Osteocyte (in vitro differentiated cells): ENCODE results near the gene KAT2B. TPM values are rescaled to one million over a fixed set of nuclear protein-coding genes. Genes with fewer than 3 reads are reported as not detected.

Source experiments
- DNase-seq: peaks from one replicate; pipeline ENCODE4 v3.0.0; 2021; ENCODE audit warnings: mixed read lengths; ENCODE audit not compliant: unreplicated experiment; ENCODE audit errors: extremely low spot score
- H3K27ac Mint-ChIP-seq: one replicate; pipeline ENCODE4 v1.8.0; 2021; ENCODE audit warnings: mild to moderate bottlenecking, mixed read lengths; ENCODE audit not compliant: unreplicated experiment
- H3K27me3 Mint-ChIP-seq: one replicate; pipeline ENCODE4 v1.8.0; 2021; ENCODE audit warnings: mixed read lengths; ENCODE audit not compliant: unreplicated experiment
- H3K36me3 Mint-ChIP-seq: one replicate; pipeline ENCODE4 v1.8.0; 2021; ENCODE audit warnings: mixed read lengths; ENCODE audit not compliant: unreplicated experiment
- H3K4me1 Mint-ChIP-seq: one replicate; pipeline ENCODE4 v1.8.0; 2021; ENCODE audit warnings: mixed read lengths; ENCODE audit not compliant: unreplicated experiment
- H3K4me3 Mint-ChIP-seq: one replicate; pipeline ENCODE4 v1.8.0; 2021; ENCODE audit warnings: mild to moderate bottlenecking, moderate library complexity, mixed read lengths; ENCODE audit not compliant: unreplicated experiment
- H3K9me3 Mint-ChIP-seq: one replicate; pipeline ENCODE4 v1.8.0; 2021; ENCODE audit warnings: mixed read lengths; ENCODE audit not compliant: unreplicated experiment
- CTCF ChIP-seq: fragments of 200-600 bp; sonication (generic); IDR thresholded peaks from 2 replicates; pipeline ENCODE4 v1.5.0; 2021; ENCODE audit warnings: antibody characterized with exemption, mild to moderate bottlenecking, moderate library complexity
- total RNA-seq: library from RNA; stranded (reverse); gene quantifications from 2 replicates; pipeline ENCODE4 v1.2.1, GENCODE V29; 2021

Gene KAT2B
- total RNA-seq, 1 donor from 2014 or later = 15.7 TPM

GRCh38 chr3:20047341-20047779, 7.1 kb downstream of the KAT2B start:
- H3K27me3 Mint-ChIP-seq = no peaks in the 10 kb centered on the region
- H3K9me3 Mint-ChIP-seq = no peaks in the 10 kb centered on the region
- DNase-seq = no peak
- H3K27ac Mint-ChIP-seq = no peak overlapping the region
- H3K36me3 Mint-ChIP-seq = no peaks in the 10 kb centered on the region
- TF ChIP-seq CTCF = no peak
- H3K4me1 Mint-ChIP-seq = peaks cover 28% of the 10 kb centered on the region
- H3K4me3 Mint-ChIP-seq = no peak overlapping the region

- TF ChIP-seq CTCF = no peak
- Mint-ChIP-seq H3K4me1 (peaks cover 21% of the 10 kb centered on the region), H3K27ac (no peak overlapping the region), H3K4me3 (no peak overlapping the region), H3K27me3 (no peaks in the 10 kb centered on the region), H3K36me3 (no peaks in the 10 kb centered on the region), H3K9me3 (no peaks in the 10 kb centered on the region)
- DNase-seq = no peak
Measured at GRCh38 chr3:20047976-20048883, 8.0 kb downstream of the KAT2B start.

GRCh38 chr3:20051123-20051806, 11.0 kb downstream of the KAT2B start:
- no peak for TF ChIP-seq CTCF
- Mint-ChIP-seq H3K36me3 (no peaks in the 10 kb centered on the region), H3K9me3 (no peaks in the 10 kb centered on the region), H3K27me3 (no peaks in the 10 kb centered on the region), H3K4me3 (no peak overlapping the region), H3K27ac (no peak overlapping the region), H3K4me1 (peaks cover 12% of the 10 kb centered on the region)
- DNase-seq = no peak

- Mint-ChIP-seq H3K4me1 (peaks cover 13% of the 10 kb centered on the region), H3K27ac (no peak overlapping the region), H3K9me3 (no peaks in the 10 kb centered on the region), H3K27me3 (no peaks in the 10 kb centered on the region), H3K4me3 (no peak overlapping the region), H3K36me3 (no peaks in the 10 kb centered on the region)
- TF ChIP-seq CTCF = no peak
- no peak for DNase-seq
Measured at GRCh38 chr3:20052851-20053250, 12.6 kb downstream of the KAT2B start.

- Mint-ChIP-seq H3K27ac (no peak overlapping the region), H3K4me1 (peaks cover 5% of the 10 kb centered on the region), H3K36me3 (no peaks in the 10 kb centered on the region), H3K4me3 (no peak overlapping the region), H3K9me3 (no peaks in the 10 kb centered on the region), H3K27me3 (no peaks in the 10 kb centered on the region)
- no peak for DNase-seq
- TF ChIP-seq CTCF = no peak
Measured at GRCh38 chr3:20054549-20054987, 14.3 kb downstream of the KAT2B start.
